Hematopoietic multipotent progenitor cell treated with erythropoietin and hydrocortisone succinate and interleukin-3 and kit ligand, for 8 days (in vitro differentiated cells): Measurements from ENCODE around the gene PNPLA3.
A peak's percentile ranks its signal among the peaks of the same experiment; 100 is the strongest.
"Not testable (repeated sequence)": the region's sequence is repeated elsewhere in the genome, so short reads cannot be mapped to it uniquely, and the experiment has no call there.

Source experiments
- DNase-seq: peaks from one replicate; pipeline ENCODE4 v3.0.0-alpha.2; 2015

The PNPLA3 gene

DNA sequence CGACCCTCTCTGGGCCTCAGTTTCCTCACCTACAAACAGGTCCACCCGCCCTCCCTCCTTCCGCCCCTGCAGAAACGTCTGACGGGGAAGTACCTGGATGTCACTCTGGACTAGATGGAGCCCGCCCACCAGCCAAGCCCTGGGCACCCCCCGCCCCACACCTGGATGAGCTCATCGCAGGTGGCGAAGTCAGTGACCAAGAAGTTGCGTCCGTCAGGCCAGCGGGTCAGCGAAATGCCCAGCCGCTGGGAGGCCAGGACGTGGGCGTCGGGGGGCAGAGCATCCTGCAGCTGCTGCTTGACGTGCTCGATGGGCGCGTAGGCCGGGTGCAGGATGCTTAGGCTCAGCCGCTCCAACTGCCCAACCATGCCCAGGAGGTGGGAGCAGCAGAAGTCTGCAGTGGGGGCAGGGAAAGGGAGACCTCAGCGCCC lies 32.7 kb upstream of the PNPLA3 start:
- no peak for DNase-seq

DNA sequence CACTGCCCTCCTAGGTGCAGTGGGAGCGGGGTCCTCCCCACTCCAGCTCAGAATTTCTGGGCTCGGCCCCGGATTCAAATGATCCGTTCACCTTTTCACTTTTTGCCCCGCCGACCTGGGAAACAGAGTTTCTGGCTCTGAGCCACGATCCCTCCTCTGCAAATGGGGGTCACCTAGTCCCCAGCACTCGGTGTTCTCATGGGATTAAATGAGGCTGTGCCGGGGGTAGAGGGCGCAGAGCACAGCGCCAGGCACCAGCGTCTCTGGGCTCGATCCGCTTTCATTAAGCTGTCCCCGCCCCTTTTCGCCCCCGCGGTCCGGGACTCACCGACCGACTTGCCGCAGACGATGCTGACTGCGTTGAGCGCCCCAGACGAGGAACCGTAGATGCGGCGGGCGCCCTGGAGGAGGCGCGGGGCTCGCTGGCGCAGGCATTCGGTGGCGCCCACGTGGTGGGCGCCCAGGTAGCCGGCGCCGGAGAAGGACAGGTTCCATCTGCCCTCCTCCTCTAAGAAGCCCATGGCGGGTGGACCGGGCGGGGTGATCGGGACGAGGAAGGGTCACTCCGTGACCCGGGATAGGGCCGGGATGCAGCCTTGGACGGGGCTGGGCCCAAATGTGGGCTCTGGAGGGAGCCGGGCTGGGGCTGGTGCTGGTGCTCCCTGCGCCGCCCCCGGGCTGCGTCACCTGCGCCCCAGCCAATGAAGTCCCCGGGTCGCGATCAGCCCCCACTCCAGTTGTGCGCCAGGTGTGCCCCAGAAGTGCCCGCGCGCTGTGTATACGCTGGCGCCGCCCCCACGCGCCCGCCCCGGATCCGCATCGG lies 32.0 kb upstream of the PNPLA3 start, which contains the start of gene PNPLA5:
PNPLA5 (minus strand) TSS at position 654 of the 823 bp plus-strand sequence; CDS start at position 521, 133 bp downstream.
- no peak for DNase-seq

DNA sequence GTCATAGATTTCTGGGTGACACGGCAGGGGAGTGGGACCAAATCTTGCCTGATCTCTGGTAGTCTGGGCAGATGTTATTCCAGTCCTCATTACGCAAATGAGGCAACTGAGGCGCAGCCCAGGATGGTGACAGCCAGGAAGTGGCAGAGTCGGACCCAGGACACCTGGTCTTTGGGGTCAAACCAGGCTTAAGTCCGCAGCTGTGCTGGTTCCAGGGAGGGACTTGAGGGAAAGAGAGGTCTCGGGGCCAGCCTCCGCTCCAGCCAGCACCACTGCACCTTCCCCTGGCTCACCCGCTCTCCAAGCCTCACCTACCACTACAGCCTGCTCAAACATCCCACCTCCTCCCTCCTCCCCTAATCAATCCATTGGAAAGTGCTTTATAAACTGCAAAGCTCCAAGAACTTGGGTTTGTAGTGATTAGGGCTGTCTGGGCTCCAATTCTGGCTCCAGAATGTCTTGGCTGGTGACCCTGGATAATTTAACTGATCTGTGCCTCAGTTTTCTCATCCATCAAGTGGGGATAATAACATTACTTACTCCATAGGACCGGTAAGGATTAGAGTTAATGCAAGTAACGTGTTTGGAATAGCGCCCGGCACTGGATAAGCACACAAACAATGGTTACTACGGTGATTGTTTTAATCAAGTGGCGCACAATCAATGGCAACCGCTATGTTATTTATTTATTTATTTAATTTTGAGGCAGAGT lies 31.3 kb upstream of the PNPLA3 start:
- no peak for DNase-seq

DNA sequence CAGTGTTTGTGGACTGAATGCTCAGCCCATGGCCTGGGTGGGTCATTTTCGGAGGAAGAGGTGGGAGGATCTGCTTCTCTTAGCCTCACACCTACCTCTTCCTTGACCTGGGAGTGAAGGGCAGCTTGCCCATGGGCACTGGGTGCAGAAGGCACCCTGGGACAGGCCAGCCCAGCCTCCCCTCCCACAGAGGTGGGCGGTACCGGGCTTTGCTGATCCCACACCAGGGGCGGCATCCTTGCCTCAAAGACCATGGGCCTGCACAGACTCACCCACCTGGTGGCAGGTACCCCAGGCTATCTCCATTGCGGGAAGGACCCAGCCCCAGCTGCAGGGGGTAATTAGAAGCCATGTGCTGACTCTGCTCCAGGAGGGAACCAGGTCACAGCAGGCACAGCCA lies 30.3 kb upstream of the PNPLA3 start:
- DNase-seq, result no peak

DNA sequence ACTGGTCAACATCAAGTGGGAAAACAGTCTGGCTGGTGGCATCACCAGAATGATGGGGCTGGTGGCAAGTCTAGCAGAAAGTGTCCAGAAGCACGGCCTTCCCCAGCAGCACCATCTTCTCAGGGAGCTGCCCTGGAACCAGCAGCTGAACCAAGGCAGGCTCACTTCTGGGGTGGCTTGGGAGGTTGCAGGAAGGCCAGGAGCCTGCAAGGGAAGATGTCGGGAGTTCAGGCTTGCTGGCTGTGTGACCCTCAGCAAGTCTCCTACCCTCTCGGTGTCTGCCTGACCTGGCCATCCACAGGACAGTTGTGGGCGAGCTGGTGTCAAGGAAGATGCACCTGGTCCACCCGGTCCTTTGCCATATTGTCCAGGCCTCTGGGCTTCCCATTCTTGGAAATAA lies 29.5 kb upstream of the PNPLA3 start:
- no peak for DNase-seq

DNA sequence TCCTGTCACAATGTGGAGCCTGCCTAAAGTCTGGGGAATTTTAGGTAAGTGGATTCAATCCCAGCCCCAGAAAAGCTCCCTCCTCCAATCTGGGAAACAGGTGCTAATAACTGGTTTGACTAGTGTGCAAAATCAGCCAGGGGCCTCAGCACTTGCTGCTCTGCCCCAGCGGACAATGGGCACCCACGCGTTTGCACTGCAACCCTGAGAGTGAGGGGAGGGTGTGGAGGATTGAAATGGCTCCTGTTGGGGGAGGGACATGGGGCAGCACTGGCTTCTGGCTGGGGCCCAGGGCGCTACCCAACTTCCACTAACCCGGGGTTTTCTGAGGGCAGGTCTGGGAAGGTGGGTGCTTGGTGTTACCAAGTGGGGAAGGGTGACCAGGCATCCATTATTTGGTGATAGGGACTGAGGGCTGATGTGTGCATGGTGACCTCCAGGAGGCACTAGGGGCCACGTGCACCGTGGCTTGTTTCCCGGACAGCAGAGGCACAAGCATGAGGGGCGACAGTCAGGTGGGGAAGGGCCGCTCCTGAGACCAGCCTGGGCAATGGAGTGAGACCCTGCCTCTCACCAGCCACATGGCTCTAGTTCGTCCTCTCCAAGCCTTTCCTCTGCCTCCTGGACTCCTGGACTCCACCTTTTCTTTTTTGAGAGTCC lies 27.5 kb upstream of the PNPLA3 start:
- DNase-seq, result no peak

DNA sequence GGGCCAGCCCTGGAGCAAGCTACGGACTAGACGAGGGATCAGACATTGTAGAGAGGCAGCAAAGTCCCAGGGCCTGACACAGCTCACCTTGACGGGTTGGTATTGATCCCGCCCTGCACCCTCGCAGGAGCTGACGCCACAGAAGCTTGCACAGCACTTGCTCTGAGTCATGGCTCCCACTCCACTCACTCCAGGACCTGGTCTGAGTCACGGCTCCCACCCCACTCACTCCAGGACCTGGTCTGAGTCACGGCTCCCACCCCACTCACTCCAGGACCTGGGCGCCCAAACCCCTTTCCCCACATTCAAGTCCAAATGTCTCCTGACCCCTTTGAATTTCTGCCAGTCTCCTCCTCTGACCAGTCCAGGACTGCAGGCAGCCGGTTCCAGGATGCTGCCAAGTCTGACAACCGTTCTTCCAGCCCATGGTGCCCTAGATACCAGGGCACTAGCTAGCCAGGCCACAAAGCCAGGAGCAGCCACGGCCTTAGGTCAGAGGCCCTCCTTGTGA lies 25.8 kb upstream of the PNPLA3 start:
- DNase-seq, result no peak

DNA sequence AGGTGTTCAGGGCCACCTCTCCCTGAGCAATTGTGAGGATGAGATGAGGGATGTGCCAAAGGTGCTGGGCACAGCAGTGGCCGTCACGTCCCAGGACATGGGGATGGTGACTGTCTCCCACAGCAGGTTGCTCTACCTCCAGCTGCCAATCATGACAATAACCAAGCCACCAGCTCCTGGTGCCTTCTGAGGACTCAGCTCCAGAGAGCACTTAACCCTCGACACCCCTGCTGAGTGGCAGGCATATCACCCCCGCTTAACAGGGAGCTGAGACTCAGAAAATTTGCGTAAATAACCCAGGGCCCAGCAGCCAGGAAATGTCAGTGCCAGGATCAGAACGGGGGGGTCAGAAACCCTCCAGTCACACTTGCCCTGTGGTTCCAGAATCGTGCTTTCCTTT lies 23.4 kb upstream of the PNPLA3 start:
- DNase-seq, result no peak

DNA sequence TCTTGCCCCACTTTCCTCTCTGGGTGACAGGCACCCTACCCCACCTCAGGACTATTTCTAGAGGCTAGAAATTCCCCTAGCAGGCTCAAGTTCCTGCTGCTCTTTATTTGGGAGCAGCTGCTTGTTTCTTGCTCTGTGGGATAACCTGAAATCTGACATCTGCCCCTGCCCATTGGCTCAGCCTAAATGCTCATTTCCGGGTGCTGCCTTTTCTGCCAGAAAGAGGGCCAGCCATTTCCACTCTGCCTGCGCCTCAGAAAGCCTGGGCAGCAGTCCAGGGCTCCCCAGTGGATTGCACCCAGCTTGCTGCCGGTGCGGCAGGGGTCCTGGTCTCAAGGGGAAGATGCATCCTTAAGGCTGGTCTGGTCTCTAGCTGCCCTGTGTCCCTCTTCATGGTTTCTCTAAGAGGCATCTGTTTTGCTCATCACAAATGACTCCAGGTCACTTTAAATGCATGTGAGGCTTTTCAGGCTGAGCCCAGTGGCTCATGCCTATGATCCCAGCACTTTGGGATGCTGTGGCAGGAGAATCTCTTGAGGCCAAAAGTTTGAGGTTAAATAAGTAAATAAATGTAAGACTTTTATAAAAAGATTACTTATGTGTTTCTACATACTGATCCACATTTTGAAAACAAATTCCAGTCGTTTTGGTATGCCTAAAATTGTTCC lies 21.5 kb upstream of the PNPLA3 start:
- DNase-seq, result no peak

DNA sequence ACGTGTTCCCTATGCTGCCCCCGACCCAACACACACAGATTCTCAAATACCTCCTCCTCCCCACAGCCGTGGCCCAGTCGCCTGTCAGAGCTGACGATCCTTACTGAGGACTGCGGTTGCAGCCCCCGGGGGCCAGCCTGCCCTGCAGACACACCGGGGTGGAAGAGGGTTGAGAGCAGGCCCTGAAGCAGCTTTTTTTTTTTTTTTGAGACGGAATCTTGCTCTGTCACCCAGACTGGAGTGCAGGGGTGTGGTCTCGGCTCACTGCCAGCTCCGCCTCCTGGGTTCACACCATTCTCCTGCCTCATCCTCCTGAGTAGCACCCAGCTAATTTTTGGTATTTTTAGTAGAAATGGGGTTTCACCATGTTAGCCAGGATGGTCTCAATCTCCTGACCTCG lies 20.6 kb upstream of the PNPLA3 start:
- peak; percentile 43 for DNase-seq

DNA sequence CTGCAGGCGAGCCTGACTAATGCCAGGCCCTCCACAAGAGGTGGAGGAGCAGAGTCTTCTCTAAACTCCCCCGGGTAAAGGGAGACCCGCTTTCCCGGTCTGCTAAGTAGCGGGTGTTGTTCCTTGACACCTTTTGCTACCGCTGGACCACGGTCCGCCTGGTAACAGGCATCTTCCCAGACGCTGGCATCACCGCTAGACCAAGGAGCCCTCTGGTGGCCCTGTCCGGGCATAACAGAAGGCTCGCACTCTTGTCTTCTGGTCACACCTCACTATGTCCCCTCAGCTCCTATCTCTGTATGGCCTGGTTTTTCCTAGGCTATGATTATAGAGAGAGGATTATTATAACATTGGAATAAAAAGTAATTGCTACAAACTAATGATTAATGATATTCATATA lies 19.2 kb upstream of the PNPLA3 start:
- not testable (repeated sequence) for DNase-seq

DNA sequence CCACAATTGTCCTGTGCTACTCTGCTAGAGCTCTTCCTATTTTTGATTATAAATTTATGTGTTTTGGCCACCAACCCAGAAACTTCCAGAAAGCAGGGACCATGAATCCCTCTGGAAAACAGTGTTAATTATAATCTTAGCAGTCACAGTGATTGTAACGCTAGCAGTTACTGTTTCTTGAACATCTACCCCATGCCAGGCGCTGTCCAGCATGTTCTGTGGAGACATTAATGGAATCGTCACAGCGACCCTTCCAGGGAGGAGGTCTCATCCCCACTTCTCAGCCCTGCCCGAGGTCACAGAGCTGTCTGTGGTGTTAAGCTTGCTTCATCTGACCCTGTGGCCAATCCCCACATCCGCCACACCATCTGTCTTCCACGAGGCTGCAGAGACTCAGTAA lies 17.9 kb upstream of the PNPLA3 start:
- no peak for DNase-seq

DNA sequence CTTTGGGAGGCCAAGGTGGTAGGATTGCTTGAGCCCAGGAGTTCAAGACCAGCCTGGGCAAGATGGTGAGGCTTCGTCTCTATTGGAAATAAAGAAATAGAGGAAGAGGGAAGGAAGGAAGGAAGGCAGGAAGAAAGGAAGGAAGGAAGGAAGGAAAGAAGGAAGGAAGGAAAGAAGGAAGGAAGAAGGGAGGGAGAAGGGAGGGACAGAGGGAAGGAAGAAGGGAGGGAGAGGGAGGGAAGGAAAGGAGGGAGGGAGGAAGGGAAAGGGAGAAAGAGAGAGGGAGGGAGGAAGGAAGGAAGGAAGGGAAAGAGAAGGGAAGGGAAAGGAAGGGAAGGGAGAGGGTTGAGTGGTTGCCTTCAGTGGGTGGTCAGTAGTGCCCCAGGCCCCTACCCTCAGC lies 13.9 kb upstream of the PNPLA3 start:
- DNase-seq, result no peak

DNA sequence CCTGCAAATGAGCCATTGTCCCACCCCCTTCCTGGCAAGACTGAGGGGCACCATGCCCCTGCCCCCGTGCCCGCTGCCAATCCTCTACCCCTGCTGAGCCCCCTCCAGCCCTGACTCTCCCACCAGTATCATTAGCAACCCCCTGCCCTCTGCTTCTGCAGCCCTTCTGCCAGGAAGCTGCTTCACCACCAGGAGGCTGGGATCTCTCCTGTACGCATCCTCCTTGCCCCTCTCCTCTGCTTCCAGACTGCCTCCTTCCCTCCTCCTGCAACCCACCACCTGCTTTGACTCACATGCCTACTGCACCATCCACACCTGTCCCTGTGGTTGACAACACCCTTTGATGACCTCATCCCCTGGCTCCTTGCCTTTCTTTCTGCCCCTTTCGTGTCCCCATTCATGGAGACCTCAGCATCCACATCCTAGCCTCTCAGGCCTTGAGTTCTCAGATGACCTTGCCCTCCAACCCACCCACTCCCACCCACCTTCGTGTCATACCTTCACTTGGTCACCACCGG lies 13.4 kb upstream of the PNPLA3 start:
- DNase-seq, result no peak

DNA sequence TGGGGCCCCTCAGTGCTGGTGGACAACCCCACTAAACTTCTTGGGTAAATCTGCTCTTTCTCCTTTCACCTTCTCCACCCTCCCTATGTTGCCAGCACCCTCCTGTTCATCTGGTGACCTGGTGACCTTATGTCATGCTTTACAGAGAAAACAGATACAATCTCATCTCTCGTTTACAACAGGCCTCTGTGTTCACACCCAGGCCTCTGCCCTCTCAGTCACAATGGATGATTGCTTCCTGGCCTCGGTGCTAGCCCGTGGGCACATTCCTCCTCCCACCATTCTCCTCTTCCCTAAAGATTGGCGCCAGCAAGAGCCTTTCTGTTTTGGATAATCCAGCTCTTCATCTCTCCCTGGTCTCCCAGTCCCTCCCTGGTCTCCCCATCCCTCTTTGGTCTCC lies 12.3 kb upstream of the PNPLA3 start:
- DNase-seq, result no peak

DNA sequence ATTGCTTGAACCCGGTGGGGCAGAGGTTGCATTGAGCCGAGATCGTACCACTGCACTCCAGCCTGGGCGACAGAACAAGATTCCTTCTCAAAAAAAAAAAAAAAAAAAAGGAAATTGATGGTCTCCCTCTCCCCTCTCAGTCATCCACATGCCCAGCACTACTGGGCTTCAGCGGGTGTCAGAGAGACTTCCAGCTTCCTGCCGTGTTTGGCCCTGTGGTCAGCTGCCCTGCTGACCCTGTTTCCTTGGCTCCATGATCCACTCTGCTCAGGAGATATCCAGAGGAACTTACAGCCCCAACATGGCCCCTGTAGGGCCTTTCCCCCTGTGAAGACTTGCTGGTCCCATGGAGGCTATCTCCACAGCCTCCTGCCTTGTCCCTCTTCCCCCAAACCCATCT lies 6.1 kb upstream of the PNPLA3 start:
- DNase-seq, result no peak

DNA sequence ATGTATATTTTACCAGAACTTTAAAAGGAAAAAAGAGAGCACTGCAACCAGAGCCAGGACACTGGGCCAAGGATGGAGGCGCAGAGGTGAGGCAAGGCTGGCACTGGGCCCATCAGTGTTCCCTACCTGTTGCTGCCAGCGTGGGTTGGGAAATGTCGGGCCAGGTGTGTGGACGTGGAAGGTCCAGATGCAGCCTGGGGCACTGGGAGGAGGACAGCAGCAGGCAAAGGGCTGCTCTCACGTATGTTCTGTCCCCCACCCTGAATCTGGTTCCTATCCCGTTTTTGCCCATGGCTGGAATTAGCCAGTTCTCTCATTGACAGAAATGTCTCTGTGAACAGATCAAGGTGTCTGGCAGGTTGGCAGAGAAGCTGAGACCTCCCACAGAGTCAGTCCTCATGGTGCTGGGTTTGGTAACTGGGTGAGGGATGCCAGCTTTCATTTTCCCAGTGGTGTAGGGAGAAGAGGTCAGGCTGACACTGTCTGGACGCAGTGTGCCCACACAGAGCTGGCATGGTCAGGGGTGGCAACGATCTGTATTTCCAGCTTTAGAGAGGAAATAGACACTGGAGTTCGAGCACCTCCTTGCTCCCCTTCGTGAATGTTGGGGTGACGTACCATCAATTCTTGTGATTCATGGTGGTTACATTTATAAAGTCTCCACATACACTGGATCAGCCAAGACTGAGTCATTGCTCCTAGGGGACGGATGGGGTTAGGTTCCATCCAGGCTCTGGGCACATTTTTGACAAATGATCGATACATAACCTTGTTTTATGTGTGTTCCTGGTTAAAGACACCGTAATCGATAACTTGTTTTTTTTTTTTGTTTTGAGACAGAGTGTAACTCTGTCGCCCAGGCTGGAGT lies 4.3 kb upstream of the PNPLA3 start:
- no peak for DNase-seq

DNA sequence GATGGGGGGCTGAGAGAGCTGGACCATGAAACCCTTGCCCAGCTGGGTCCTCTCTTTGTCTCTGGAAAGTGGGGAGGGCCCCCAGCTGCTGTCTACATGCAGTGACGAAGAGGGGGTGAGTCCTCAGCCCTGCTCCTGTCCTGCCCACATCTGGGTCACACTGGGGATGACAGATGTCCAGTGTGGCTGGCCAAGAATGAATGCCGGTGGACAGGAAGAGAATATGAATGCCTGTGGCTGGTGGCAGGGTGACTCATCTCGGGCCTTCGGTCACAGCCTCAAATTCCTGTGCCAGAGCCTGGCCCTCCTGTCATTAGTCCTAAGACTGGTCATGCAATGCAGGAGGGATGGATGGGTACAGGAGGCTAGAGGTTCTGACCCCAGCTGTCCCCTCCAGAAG lies 2.2 kb upstream of the PNPLA3 start:
- DNase-seq, result no peak

DNA sequence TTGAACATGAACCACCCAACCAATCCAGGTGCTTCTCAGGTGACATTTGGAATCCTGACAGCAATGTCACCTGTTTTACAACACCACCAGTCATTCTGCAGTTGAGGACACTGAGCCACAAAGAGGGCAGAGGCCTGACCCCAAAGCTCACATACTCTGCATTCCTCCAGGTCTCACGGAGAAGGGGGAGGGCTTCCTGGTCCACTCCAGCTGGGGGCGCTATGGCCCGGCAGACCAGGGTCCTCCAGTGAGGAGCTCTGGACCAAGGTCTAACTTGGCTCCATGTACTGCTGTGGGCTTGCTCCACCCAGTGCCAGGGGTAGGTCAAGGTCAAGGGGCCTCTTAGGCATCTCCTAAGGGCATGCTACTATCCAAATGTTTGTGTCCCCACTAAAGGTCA lies 1.5 kb upstream of the PNPLA3 start:
- no peak for DNase-seq

DNA sequence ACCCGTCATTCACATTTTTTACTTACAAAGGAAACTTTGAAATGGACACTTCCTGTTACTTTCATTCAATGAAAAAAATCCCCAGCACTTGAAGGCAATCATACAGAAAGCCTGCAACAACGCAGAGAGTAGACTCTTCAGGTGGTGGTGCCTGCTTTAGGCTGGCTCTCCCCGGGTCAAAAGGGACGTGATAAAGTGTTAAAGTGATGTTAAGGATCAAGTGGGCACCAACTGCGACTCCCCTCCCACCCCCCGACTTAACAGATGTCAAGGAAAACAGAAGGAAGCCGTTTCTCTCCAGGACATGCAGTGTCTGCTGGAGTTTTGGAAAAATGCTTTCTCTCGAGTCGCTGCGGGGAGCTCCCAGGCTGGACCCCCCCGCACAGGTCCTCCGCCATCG lies 414 bp upstream of the PNPLA3 start:
- no peak for DNase-seq

DNA sequence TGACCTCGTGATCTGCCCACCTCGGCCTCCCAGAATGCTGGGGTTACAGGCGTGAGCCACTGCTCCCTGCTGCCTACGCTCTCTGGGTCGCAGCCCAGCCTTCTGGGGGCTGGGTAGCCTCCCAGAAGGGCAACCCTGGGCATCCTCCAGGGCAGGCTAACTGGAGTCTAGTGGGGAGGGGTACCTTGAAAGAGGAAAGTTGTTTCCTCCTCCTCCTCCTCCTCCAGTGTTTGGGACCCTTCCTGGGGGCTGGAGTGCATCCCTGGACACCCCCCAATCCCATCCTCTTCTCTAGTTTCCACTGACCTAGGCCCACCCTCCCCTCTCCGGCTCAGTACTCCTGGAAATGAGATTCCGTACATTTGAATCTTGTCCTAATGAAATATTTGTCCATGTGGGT lies 1.3 kb downstream of the PNPLA3 start:
- no peak for DNase-seq
